K562 (cell line): Measurements from ENCODE around the gene CLCNKB. TPM values are rescaled to one million over a fixed set of nuclear protein-coding genes. Genes with fewer than 3 reads are reported as not detected.
A peak's percentile ranks its signal among the peaks of the same experiment; 100 is the strongest.

Experiments used
- ADNP ChIP-seq: fragments of 200-800 bp; sonication (Bioruptor generic); IDR thresholded peaks from 2 replicates; pipeline ENCODE4 v1.6.1; 2016; ENCODE audit warnings: missing genetic modification characterization, missing compliant biosample characterization
- CHD1 ChIP-seq: fragments of 200-600 bp; sonication (generic); IDR thresholded peaks from one replicate; pipeline ENCODE4 v1.6.1; 2012; ENCODE audit warnings: mild to moderate bottlenecking, moderate library complexity, low read length, inconsistent platforms
- CREM ChIP-seq: IDR thresholded peaks from 2 replicates; pipeline ENCODE4 v1.6.1; 2014; ENCODE audit warnings: antibody characterized with exemption, low read depth
- CXXC5 ChIP-seq: fragments of 250-450 bp; sonication (Bioruptor Pico); IDR thresholded peaks from 2 replicates; pipeline ENCODE4 v1.8.0; 2022; ENCODE audit warnings: inconsistent platforms, mild to moderate bottlenecking, moderate library complexity
- E2F6 ChIP-seq, 2 experiments: IDR thresholded peaks; 2 replicates each; pipeline ENCODE4 v1.6.1; 2011; ENCODE audit warnings: borderline replicate concordance in 1 of 2, control low read depth in 1 of 2, low read depth in 1 of 2, low read length in 1 of 2, mild to moderate bottlenecking in 1 of 2, mixed read lengths in 1 of 2, moderate library complexity in 1 of 2; ENCODE audit not compliant: insufficient read depth in 1 of 2, insufficient read length in 1 of 2, poor library complexity in 1 of 2, severe bottlenecking in 1 of 2; ENCODE audit errors: extremely low read depth in 1 of 2
- FOXO4 ChIP-seq: fragments of 450-650 bp; formaldehyde crosslinking; IDR thresholded peaks from 2 replicates; pipeline ENCODE4 v1.4.0; 2020; ENCODE audit warnings: mild to moderate bottlenecking, moderate library complexity
- JUN ChIP-seq, 2 experiments: sonication (generic) in 1 of 2; formaldehyde crosslinking in 1 of 2; IDR thresholded peaks; 2 replicates each; pipeline versions ENCODE4 v1.6.1 to v1.8.0; 2012 to 2022; ENCODE audit warnings: borderline replicate concordance in 2 of 2, mild to moderate bottlenecking in 2 of 2, improper control_type of control experiment in 1 of 2, low read depth in 1 of 2, low read length in 1 of 2, missing genetic modification reagents in 1 of 2
- KDM1A ChIP-seq, 2 experiments: fragments of 450-650 bp; IDR thresholded peaks; 2 replicates each; pipeline ENCODE4 v1.6.1; 2016; ENCODE audit warnings: mild to moderate bottlenecking in 2 of 2
- KDM2B ChIP-seq: fragments of 250-450 bp; sonication (Bioruptor Pico); IDR thresholded peaks from 2 replicates; pipeline ENCODE4 v1.8.0; 2021; ENCODE audit warnings: mild to moderate bottlenecking, moderate library complexity
- KHSRP ChIP-seq: fragments of 450-650 bp; IDR thresholded peaks from 2 replicates; pipeline ENCODE4 v1.6.1; 2017
- MAFF ChIP-seq: IDR thresholded peaks from 2 replicates; pipeline ENCODE4 v1.6.1; 2012; ENCODE audit warnings: low read length, improper control_type of control experiment
- NR1H2 ChIP-seq: sonication (generic); formaldehyde crosslinking; IDR thresholded peaks from 2 replicates; pipeline ENCODE4 v1.4.0; 2020; ENCODE audit warnings: mild to moderate bottlenecking, missing genetic modification reagents
- PHB2 ChIP-seq: fragments of 450-650 bp; IDR thresholded peaks from 2 replicates; pipeline ENCODE4 v1.6.1; 2017; ENCODE audit warnings: low read depth
- RBFOX2 ChIP-seq: fragments of 200-400 bp; formaldehyde crosslinking; IDR thresholded peaks from 2 replicates; pipeline ENCODE4 v1.6.1; 2017; ENCODE audit warnings: low read depth, mild to moderate bottlenecking, low read length, moderate library complexity
- SMARCE1 ChIP-seq: fragments of 450-650 bp; IDR thresholded peaks from 2 replicates; pipeline ENCODE4 v1.7.1; 2016; ENCODE audit warnings: mild to moderate bottlenecking
- SP1 ChIP-seq: sonication (generic); formaldehyde crosslinking; IDR thresholded peaks from 2 replicates; pipeline ENCODE4 v1.8.1; 2022; ENCODE audit warnings: mild to moderate bottlenecking, missing genetic modification reagents
- USF2 ChIP-seq: sonication (generic); formaldehyde crosslinking; IDR thresholded peaks from 2 replicates; pipeline ENCODE4 v1.5.0; 2020; ENCODE audit warnings: missing genetic modification reagents
- YY1 ChIP-seq, 3 experiments: IDR thresholded peaks; 2 replicates each; pipeline ENCODE4 v1.6.1; 2011; ENCODE audit warnings: low read length in 2 of 3, mild to moderate bottlenecking in 2 of 3, moderate library complexity in 2 of 3, borderline replicate concordance in 1 of 3, control low read depth in 1 of 3, low read depth in 1 of 3; ENCODE audit not compliant: insufficient read depth in 3 of 3, insufficient replicate concordance in 2 of 3, control insufficient read depth in 1 of 3, insufficient read length in 1 of 3; ENCODE audit errors: extremely low read depth in 1 of 3
- ZBTB17 ChIP-seq: fragments of 450-650 bp; formaldehyde crosslinking; IDR thresholded peaks from 2 replicates; pipeline ENCODE4 v1.4.0; 2020; ENCODE audit warnings: mild to moderate bottlenecking
- ZNF639 ChIP-seq, 2 experiments: fragments of 200-800 bp in 1 of 2; sonication (Bioruptor generic) in 1 of 2; sonication (generic) in 1 of 2; formaldehyde crosslinking in 1 of 2; IDR thresholded peaks in 1 of 2; conservative IDR thresholded peaks in 1 of 2; 2 replicates each; pipeline versions ENCODE4 v1.5.0 to v1.6.1; 2016 to 2020; ENCODE audit warnings: missing compliant biosample characterization in 1 of 2, missing genetic modification characterization in 1 of 2, missing genetic modification reagents in 1 of 2
- polyA plus RNA-seq, 8 experiments: library from polyadenylated mRNA; depleted of rRNA in 4 of 8; stranded (reverse) in 5 of 8; unstranded in 3 of 8; fragments of >200 nt; fragmentation: Nextera tagmentation in 2 of 8; fragmentation: Illumina TruSeq in 1 of 8; extraction: Ambion mirVana in 2 of 8; extraction: Trizol in 1 of 8; gene quantifications; 2 replicates each; pipeline versions ENCODE4 v1.2.1 to v1.2.3, GENCODE V29; 2011 to 2014; ENCODE audit warnings: inconsistent platforms in 1 of 8, missing spikeins in 1 of 8
- total RNA-seq, 7 experiments: library from RNA; depleted of rRNA in 6 of 7; stranded (reverse); fragments of >200 nt in 6 of 7; fragmentation: Illumina TruSeq in 2 of 7; extraction: Trizol in 2 of 7; gene quantifications; 2 replicates each; pipeline versions ENCODE4 v1.2.1 to v1.2.3, GENCODE V29; 2011 to 2021; ENCODE audit warnings: low replicate concordance in 1 of 7

The CLCNKB gene
- total and polyA plus RNA-seq, 9 of the 15 experiments (the other 6 are each of a cell fraction or from before 2014, with no cell fraction given), result 0.08 to 1.7 (median 0.64) TPM

GRCh38 chr1:16014509-16015482, 28.8 kb upstream of the CLCNKB start (continued):
- TF ChIP-seq CHD1 (peak; percentile 48), FOXO4 (no peak), RBFOX2 (peak; percentile 52), KDM1A (IDR thresholded peaks at IDR 0.05) (peak; percentile 52 to 55; a peak in 3 of 4 replicates), PHB2 (no peak), NR1H2 (CRISPR knock-in tag) (no peak), KHSRP (no peak), SP1 (CRISPR knock-in tag) (peak; percentile 22; the same call in 1 of the 2 replicates), E2F6 (IDR thresholded peaks at IDR 0.05; ENCODE audit: borderline replicate concordance in 1 of 2, extremely low read depth in 1 of 2, insufficient read depth in 1 of 2, insufficient read length in 1 of 2, low read depth in 1 of 2, low read length in 1 of 2, poor library complexity in 1 of 2, severe bottlenecking in 1 of 2) (peak; percentile 67 to 86), YY1 (IDR thresholded peaks at IDR 0.05; ENCODE audit: borderline replicate concordance in 1 of 3, control insufficient read depth in 1 of 3, extremely low read depth in 1 of 3, insufficient read depth in 3 of 3, insufficient read length in 1 of 3, insufficient replicate concordance in 2 of 3, low read depth in 1 of 3, low read length in 2 of 3) (peak in 1 of 3 experiments; percentile 42), ZNF639 (CRISPR knock-in tag; conservative IDR thresholded peaks at IDR 0.05 in 1 of 2, IDR thresholded peaks at IDR 0.05 in 1 of 2) (peak in 1 of 2 experiments; percentile 49; a peak in 1 of 4 replicates), JUN (IDR thresholded peaks at IDR 0.05; ENCODE audit: borderline replicate concordance, low read depth, low read length) (peak; percentile 9; the same call in 1 of the 2 replicates), JUN (CRISPR knock-in tag; IDR thresholded peaks at IDR 0.05; ENCODE audit: borderline replicate concordance) (no peak), CREM (peak; percentile 36; the same call in 1 of the 2 replicates), KDM2B (CRISPR knock-in tag) (0 out of 2 replicates have a peak, but pooled peaks have one; percentile 51), USF2 (peak; percentile 90), MAFF (0 out of 2 replicates have a peak, but pooled peaks have one; percentile 2), SMARCE1 (no peak), ADNP (no peak), CXXC5 (CRISPR knock-in tag) (0 out of 2 replicates have a peak, but pooled peaks have one; percentile 36), ZBTB17 (0 out of 2 replicates have a peak, but pooled peaks have one; percentile 19)
